ENCODE results near the gene NQO1. TPM values are rescaled to one million over a fixed set of nuclear protein-coding genes. Genes with fewer than 3 reads are reported as not detected.

NQO1 gene
- polyA plus RNA-seq, 1 of the 3 experiments (the other 2 are of a cell fraction), result 152 TPM

- Histone ChIP-seq H3K36me3 (replicated peaks in 1 of 2; ENCODE audit: control insufficient read depth in 1 of 2, insufficient read depth in 2 of 2, low read length in 1 of 2) (peaks cover 34 to 80% of the 10 kb centered on the region in 2 experiments), H3K9ac (no peak overlapping the region)
Observed at GRCh38 chr16:69680358-69680757, 46.0 kb downstream of the NQO1 start.

More at GRCh38 chr16:69680358-69680757, 46.0 kb downstream of the NQO1 start:
- H3K79me2 ChIP-seq (ENCODE audit: insufficient read depth), result peaks cover 4% of the 10 kb centered on the region; the same call in 1 of the 2 replicates
- TF ChIP-seq SIN3A (IDR thresholded peaks at IDR 0.05; ENCODE audit: borderline replicate concordance, low read depth, low read length), result no peak
- no peak for TF ChIP-seq FOXM1 (IDR thresholded peaks at IDR 0.05; ENCODE audit: low read depth)
- TF ChIP-seq FOXJ3 (CRISPR knock-in tag; IDR thresholded peaks at IDR 0.05), result no peak
- no peak for TF ChIP-seq TAF1 (IDR thresholded peaks at IDR 0.05; ENCODE audit: borderline replicate concordance, low read depth, low read length)
- no peak for TF ChIP-seq ZBTB33 (IDR thresholded peaks at IDR 0.05; ENCODE audit: borderline replicate concordance, low read depth)
- no peak for TF ChIP-seq PBX3 (IDR thresholded peaks at IDR 0.05)
- no peak for TF ChIP-seq ELF1 (IDR thresholded peaks at IDR 0.05)
- no peak for TF ChIP-seq USF1 (IDR thresholded peaks at IDR 0.05; ENCODE audit: borderline replicate concordance, low read depth)
- no peak for TF ChIP-seq GABPA (IDR thresholded peaks at IDR 0.05; ENCODE audit: low read depth)
- no peak for TF ChIP-seq REST (IDR thresholded peaks at IDR 0.05; ENCODE audit: low read depth, low read length)
- TF ChIP-seq TEAD4 (IDR thresholded peaks at IDR 0.05; ENCODE audit: borderline replicate concordance, insufficient read depth), result no peak
- no peak for TF ChIP-seq SMC3 (IDR thresholded peaks at IDR 0.05; ENCODE audit: low read depth, low read length)
- no peak for TF ChIP-seq POLR2AphosphoS5 (IDR thresholded peaks at IDR 0.05; ENCODE audit: low read depth, low read length)
- TF ChIP-seq CTCF (IDR thresholded peaks at IDR 0.05), result no peak
- no peak for TF ChIP-seq MXI1 (IDR thresholded peaks at IDR 0.05; ENCODE audit: low read depth, low read length)
- TF ChIP-seq YY1 (IDR thresholded peaks at IDR 0.05; ENCODE audit: low read depth), result no peak
- TF ChIP-seq RCOR1 (IDR thresholded peaks at IDR 0.05; ENCODE audit: low read length), result no peak
- DNase-seq, result no peak
- no peak overlapping the region for H3K4me2 ChIP-seq
- H3K9me2 ChIP-seq, result no peaks in the 10 kb centered on the region
- H3F3A ChIP-seq (replicated peaks; ENCODE audit: insufficient read depth), result peaks cover 4% of the 10 kb centered on the region
- no peaks in the 10 kb centered on the region for H4K20me1 ChIP-seq (ENCODE audit: insufficient read depth)
- no peaks in the 10 kb centered on the region for H3K4me1 ChIP-seq (ENCODE audit: control insufficient read depth in 1 of 2, insufficient read depth in 2 of 2, low read depth in 1 of 2, low read length in 1 of 2)
- no peaks in the 10 kb centered on the region for H3K27me3 ChIP-seq (ENCODE audit: insufficient read depth)
- ChIA-PET CTCF (interaction anchor here (0.9 kb wide), 1 partner anchor 10 kb away, joined by 3 read pairs; no protein-coding TSS in a partner anchor), POLR2A (no interaction called here)
- H3K27ac ChIP-seq (ENCODE audit: low read depth in 2 of 2, low read length in 1 of 2), result no peak overlapping the region
- no peak overlapping the region for H2AFZ ChIP-seq (ENCODE audit: low read depth)
- H3K9me3 ChIP-seq, result no peaks in the 10 kb centered on the region
- no peak overlapping the region for H3K4me3 ChIP-seq (ENCODE audit: low read depth in 2 of 2, low read length in 1 of 2)
